Measurements from ENCODE around the gene APOC1. TPM values are rescaled to one million over a fixed set of nuclear protein-coding genes. Genes with fewer than 3 reads are reported as not detected.
"Not testable (repeated sequence)": the region's sequence is repeated elsewhere in the genome, so short reads cannot be mapped to it uniquely, and the experiment has no call there.

The APOC1 gene
- total RNA-seq, 2 experiments from 2014 or later, result 1.1 to 2.0 TPM

DNA sequence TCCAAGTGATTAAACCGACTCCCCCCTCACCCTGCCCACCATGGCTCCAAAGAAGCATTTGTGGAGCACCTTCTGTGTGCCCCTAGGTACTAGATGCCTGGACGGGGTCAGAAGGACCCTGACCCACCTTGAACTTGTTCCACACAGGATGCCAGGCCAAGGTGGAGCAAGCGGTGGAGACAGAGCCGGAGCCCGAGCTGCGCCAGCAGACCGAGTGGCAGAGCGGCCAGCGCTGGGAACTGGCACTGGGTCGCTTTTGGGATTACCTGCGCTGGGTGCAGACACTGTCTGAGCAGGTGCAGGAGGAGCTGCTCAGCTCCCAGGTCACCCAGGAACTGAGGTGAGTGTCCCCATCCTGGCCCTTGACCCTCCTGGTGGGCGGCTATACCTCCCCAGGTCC is 6.8 kb upstream of the APOC1 start:
- ChIA-PET CTCF (no interaction called here), POLR2A (no interaction called here)

DNA sequence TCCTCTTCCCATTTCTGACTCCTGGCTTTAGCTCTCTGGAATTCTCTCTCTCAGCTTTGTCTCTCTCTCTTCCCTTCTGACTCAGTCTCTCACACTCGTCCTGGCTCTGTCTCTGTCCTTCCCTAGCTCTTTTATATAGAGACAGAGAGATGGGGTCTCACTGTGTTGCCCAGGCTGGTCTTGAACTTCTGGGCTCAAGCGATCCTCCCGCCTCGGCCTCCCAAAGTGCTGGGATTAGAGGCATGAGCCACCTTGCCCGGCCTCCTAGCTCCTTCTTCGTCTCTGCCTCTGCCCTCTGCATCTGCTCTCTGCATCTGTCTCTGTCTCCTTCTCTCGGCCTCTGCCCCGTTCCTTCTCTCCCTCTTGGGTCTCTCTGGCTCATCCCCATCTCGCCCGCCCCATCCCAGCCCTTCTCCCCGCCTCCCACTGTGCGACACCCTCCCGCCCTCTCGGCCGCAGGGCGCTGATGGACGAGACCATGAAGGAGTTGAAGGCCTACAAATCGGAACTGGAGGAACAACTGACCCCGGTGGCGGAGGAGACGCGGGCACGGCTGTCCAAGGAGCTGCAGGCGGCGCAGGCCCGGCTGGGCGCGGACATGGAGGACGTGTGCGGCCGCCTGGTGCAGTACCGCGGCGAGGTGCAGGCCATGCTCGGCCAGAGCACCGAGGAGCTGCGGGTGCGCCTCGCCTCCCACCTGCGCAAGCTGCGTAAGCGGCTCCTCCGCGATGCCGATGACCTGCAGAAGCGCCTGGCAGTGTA is 6.2 kb upstream of the APOC1 start:
- CTCF ChIA-PET, result no interaction called here
- POLR2A ChIA-PET, result interaction anchor here (0.6 kb wide), 1 partner anchor 30 kb away, joined by 4 read pairs; no protein-coding TSS in a partner anchor

DNA sequence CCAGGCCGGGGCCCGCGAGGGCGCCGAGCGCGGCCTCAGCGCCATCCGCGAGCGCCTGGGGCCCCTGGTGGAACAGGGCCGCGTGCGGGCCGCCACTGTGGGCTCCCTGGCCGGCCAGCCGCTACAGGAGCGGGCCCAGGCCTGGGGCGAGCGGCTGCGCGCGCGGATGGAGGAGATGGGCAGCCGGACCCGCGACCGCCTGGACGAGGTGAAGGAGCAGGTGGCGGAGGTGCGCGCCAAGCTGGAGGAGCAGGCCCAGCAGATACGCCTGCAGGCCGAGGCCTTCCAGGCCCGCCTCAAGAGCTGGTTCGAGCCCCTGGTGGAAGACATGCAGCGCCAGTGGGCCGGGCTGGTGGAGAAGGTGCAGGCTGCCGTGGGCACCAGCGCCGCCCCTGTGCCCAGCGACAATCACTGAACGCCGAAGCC is 5.6 kb upstream of the APOC1 start:
- POLR2A ChIA-PET, result interaction anchor here (0.6 kb wide), 1 partner anchor 29 kb away, joined by 4 read pairs; no protein-coding TSS in a partner anchor
- CTCF ChIA-PET, result no interaction called here

DNA sequence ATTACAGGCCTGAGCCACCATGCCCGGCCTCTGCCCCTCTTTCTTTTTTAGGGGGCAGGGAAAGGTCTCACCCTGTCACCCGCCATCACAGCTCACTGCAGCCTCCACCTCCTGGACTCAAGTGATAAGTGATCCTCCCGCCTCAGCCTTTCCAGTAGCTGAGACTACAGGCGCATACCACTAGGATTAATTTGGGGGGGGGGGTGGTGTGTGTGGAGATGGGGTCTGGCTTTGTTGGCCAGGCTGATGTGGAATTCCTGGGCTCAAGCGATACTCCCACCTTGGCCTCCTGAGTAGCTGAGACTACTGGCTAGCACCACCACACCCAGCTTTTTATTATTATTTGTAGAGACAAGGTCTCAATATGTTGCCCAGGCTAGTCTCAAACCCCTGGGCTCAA is 4.6 kb upstream of the APOC1 start:
- POLR2A ChIA-PET, result no interaction called here

DNA sequence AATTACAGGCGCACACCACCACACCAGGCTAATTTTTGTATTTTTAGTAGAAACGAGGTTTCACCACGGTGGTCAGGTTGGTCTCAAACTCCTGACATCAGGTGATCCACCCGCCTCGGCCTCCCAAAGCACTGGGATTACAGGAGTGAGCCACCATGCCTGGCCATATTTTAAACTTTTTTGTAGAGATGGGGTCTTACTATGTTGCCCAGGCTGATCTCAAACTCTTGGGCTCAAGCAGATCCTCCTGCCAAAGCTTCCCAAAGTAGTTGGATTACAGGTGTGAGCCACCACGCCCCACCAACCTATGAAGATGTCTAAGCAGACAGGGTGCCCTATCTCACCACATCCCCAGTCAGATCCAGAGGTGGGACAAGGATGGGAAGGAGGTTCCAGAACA is 2.5 kb upstream of the APOC1 start:
- CTCF ChIA-PET, result interaction anchor here (1.4 kb wide), 1 partner anchor 10 kb away, joined by 5 read pairs; no protein-coding TSS in a partner anchor
- POLR2A ChIA-PET, result not testable (repeated sequence)

More for the DNA sequence above, 4.6 kb upstream of the APOC1 start:
- CTCF ChIA-PET, result interaction anchor here (0.6 kb wide), 1 partner anchor 71 kb away, joined by 4 read pairs; no protein-coding TSS in a partner anchor

DNA sequence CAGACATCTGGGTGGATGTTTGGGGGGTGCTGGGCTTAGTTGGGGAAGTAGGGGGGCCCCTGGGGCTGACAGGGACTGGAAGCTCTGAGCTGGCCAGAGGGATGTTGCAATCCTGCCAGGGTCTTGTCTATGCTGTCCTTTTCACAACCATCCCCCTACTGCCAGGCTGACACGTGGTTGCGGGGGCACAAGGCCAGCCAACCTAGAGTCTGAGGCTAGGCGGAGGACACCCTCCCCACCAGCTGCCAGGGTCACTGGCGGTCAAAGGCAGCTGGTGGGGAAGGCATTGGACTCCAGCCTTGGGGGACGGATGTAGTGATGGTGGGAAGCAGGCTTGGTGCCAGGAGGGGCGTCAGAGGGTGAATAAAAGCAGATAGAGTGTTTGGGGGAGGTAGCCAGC is 1.6 kb upstream of the APOC1 start:
- CTCF ChIA-PET, result interaction anchor here (1.5 kb wide), 1 partner anchor 9 kb away, joined by 7 read pairs; no protein-coding TSS in a partner anchor
- POLR2A ChIA-PET, result no interaction called here

DNA sequence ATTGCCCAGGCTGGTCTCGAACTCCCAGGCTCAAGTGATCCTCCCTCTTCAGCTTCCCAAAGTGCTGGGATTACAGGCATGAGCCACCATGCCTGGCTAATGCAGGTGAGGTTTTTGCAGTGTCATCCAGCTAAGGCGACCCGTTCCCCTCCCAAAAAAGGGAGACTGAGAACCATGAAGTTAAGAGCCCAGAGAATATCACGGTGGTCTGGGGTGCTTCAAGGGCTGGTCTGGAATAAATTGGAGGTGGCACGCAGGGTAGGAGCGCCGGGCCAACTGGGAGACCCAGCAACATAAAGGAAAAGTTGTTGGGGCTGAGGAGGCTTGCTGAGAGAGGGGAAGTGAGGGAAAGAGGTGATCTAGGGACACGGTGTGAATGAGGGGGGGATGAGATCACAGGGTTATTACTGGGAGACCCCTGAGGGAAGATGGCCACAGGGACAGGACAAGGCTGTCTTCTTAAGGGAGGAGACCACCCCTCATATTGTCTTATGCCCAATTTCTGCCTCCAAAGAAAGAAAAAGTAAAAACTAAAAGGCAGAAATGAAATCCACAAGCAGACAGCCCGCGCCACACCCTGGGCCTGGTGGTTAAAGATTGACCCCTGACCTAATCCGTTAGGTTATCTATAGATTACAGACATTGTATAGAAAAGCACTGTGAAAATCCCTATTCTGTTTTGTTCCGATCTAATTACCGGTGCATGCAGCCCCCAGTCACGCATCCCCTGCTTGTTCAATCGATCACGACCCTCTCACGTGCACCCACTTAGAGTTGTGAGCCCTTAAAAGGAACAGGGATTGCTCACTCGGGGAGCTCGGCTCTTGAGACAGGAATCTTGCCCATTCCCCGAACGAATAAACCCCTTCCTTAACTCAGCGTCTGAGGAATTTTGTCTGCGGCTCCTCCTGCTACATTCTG is 636 bp upstream of the APOC1 start:
- CTCF ChIA-PET, result interaction anchor here (1.5 kb wide), 1 partner anchor 10 kb away, joined by 7 read pairs; no protein-coding TSS in a partner anchor
- POLR2A ChIA-PET, result not testable (repeated sequence)

DNA sequence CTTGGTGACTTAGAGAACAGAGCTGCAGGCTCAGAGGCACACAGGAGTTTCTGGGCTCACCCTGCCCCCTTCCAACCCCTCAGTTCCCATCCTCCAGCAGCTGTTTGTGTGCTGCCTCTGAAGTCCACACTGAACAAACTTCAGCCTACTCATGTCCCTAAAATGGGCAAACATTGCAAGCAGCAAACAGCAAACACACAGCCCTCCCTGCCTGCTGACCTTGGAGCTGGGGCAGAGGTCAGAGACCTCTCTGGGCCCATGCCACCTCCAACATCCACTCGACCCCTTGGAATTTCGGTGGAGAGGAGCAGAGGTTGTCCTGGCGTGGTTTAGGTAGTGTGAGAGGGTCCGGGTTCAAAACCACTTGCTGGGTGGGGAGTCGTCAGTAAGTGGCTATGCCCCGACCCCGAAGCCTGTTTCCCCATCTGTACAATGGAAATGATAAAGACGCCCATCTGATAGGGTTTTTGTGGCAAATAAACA is 9.9 kb downstream of the APOC1 start:
- POLR2A ChIA-PET, result no interaction called here
- CTCF ChIA-PET, result no interaction called here

DNA sequence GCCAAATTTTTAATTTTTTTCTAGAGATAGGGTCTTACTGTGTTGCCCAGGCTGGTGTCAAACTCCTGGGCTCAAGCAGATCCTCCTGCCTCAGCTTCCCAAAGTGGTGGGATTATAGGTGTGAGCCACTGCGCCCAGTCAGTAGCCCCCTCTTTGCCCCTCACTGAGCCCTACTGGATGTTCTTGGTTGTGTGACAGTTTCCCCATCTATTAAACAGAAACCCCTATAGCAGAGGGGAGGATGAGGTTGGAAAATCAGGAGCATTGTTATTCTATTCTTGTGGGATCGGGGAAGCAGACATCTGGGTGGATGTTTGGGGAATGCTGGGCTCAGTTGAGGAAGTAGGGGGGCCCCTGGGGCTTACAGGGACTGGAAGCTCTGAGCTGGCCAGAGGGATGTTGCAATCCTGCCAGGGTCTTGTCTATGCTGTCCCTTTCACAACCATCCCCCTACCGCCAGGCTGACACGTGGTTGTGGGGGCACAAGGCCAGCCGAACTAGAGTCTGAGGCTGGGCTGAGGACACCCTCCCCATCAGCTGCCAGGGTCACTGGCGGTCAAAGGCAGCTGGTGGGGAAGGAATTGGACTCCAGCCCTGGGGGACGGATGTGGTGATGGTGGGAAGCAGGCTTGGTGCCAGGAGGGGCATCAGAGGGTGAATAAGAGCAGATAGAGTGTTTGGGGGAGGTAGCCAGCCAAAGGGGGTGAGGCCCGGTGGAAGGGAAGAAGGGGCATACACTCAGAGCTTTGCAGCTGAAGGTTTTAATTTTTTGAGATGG is 10.9 kb downstream of the APOC1 start:
- ChIA-PET POLR2A (no interaction called here), CTCF (no interaction called here)

DNA sequence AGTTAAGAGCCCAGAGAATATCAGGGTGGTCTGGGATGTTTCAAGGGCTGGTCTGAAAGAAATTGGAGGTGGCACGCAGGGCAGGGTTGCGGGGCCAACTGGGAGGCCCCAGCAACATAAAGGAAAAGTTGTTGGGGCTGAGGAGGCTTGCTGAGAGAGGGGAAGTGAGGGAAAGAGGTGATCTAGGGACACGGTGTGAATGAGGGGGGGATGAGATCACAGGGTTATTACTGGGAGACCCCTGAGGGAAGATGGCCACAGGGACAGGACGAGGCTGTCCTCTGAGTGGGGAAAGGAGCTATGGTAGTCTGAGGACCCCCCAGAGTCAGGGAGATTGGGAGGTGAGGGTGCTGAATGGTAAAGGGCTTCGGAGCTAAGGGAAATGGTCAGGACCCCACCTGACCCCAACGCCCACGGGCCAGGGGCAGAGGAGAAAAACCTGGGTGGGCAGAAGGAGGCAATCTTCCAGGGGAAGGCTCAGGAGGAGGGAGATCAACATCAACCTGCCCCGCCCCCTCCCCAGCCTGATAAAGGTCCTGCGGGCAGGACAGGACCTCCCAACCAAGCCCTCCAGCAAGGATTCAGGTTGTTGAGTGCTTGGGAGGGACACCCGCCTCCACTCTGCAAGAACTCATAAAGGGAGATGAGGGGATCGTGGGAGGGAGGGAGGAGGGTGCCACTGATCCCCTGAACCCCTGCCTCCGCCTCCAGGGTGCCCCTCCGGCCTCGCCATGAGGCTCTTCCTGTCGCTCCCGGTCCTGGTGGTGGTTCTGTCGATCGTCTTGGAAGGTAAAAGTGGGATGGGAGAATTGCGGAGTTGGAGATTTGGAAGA is 12.1 kb downstream of the APOC1 start:
- CTCF ChIA-PET, POLR2A ChIA-PET: not testable (repeated sequence)

DNA sequence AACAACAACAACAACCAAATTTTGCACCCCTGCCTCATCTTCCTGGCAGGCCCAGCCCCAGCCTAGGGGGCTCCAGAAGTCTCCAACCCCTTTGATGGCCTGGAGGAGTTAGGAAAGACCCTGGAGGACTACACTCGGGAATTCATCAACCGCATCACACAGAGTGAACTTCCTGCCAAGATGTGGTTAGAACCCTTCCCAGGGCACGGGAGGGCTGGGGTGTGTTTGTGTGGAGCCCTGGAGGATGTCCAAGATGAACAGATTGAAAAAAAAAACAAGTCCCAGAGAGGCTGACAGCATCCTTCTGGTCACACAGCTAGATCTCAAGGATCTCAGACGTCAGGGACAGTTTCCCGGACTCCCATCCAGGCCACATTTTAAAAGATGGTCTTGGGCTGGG is 13.3 kb downstream of the APOC1 start:
- ChIA-PET CTCF (no interaction called here), POLR2A (no interaction called here)

DNA sequence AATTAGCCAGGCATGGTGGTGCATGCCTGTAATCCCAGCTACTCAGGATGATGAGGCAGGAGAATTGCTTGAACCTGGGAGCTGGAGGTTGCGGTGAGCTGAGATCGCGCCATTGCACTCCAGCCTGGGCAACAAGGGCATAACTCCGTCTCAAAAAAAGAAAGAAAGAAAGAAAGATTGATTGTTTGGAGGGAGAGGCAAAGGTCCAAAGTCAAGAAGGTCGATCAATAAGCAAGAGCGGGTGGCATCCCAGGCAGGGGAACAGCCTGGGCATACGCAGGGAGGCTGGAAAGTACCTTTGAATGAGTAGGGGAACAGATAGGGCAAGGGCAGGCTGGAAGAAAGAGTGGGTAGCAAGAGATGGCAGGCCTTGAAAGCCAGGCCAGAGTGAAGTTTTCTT is 15.7 kb downstream of the APOC1 start:
- CTCF ChIA-PET, result no interaction called here

DNA sequence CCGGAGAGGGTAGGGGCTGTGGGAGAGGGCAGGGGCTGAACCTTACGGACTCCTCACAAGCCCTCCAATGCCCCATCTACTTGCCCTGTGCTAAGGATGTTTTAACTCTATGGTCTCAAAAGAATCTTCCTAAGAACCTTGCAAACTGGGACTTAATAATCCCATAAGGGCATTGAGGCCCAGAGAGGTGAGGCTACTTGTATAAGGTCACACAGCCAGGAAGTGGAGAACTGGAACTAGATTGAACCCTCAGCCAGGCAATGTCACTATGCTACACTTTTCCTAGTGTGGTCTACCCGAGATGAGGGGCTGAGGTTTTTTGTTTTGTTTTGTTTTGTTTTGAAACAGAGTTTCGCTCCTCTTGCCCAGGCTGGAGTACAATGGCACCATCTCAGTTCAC is 17.1 kb downstream of the APOC1 start:
- ChIA-PET CTCF (no interaction called here), POLR2A (no interaction called here)

More for the DNA sequence above, 15.7 kb downstream of the APOC1 start:
- POLR2A ChIA-PET, result no interaction called here

DNA sequence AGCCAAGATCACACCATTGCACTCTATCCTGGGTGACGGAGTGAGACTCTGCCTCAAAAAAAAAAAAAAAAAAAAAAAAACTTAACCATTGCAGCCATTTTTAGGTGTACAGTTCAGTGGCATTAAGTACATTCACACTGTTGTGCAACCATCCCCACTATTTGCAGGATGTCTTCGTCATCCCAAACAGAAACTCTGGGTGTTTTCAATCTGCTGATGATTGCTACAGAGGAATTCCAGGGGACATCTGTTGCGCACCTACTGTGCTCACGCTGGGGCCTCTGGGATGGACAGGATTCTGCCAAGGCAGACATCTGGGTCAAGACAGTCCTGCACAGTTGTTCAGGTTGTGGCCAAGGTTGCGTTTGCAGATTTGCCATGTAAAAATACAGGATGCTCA is 25.3 kb downstream of the APOC1 start:
- ChIA-PET CTCF (no interaction called here), POLR2A (no interaction called here)

DNA sequence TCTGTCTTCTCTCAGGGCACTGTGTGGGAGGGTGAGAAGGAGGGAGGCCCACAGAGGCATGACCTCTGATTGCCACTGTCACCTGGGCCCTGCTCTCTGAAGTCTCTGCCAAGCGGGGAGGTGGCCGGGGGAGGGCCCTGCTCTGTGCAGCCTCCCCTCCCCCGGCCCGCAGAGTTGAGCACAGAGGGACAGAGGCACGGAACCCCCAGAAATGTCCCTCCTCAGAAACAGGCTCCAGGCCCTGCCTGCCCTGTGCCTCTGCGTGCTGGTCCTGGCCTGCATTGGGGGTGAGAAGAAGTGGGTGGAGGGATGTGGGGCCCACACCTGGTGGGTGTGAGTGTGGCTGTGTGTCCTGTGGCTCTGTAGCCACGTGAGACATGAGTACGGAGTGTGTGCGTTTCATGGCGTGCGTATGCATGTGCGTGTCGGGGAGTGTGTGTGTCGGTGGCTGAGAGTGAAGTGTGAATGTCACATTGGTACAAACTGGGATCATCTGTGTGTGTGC is 27.7 kb downstream of the APOC1 start, which contains the start of gene APOC4:
APOC4 (plus strand) TSS at position 171 of the 505 bp plus-strand sequence; CDS start at position 212, 41 bp downstream.
- ChIA-PET CTCF (no interaction called here), POLR2A (no interaction called here)

DNA sequence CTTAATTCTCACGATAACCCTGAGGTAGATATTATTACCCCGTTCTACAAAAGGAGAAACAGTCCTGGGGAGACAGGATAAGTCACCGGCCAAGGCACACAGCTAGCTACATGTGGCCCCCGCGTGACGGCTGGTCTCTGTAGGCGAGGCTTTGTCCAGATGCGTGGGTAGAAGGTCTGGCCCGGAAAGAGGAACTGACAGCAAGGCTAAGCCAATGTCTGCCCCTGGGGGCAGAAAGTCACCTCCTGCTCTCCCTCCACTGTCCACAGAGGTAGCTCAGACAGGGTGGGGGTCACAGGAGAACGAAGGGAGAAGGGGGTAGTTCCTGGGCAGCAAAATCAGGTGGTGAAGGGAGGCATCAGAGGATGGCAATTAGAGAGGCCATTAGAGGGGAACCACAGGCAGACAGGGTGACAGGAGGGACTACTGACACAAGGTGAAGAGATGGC is 29.4 kb downstream of the APOC1 start:
- ChIA-PET CTCF (no interaction called here), POLR2A (no interaction called here)

DNA sequence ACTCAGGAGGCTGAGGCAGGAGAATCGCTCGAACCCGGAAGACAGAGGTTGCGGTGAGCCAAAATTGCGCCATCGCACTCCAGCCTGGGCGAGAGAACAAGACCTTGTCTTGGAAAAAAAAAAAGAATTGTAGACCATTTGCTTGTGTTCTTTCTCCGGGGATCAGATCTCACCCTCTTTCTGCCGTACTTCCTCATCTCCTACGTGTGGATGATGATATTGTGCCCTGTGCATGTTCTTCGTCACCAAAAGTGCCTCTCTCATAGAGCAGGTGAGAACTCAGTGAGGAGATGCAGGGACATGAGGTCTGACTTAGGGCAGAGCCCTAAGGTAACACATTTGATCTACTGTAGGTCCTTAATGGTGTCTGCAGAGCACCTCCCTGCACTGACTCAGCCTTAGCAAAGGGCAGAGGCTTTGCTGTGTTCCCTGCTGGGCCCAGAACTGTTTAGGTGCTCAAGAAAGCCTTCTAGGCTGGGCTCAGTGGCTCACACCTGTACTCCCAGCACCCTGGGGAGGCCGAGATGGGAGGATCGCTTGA is 32.7 kb downstream of the APOC1 start:
- ChIA-PET POLR2A (no interaction called here), CTCF (no interaction called here)

DNA sequence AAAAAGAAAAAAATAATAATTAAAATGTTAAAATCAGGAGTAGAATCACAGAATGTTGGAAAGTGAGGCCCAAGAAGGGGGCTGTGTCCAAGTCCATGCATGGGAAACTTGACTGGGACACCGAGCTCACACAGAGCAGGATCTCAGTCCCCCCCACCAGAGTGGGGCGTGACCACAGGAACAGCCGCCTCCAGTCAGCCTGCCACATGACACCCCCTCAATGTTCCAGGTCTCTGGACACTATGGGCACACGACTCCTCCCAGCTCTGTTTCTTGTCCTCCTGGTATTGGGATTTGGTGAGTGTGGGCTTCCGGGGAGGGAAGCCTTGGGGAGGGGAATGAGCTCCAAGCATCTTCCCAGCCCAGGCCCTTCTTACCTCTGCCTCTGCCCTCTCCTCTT is 33.8 kb downstream of the APOC1 start:
- POLR2A ChIA-PET, result no interaction called here
- CTCF ChIA-PET, result interaction anchor here (0.6 kb wide), 1 partner anchor 108 kb away, joined by 6 read pairs; no protein-coding TSS in a partner anchor

Measured in activated CD8-positive, alpha-beta memory T cell treated with anti-CD3 and anti-CD28 coated beads for 36 hours (primary cell).